ENCODE data around the gene PRMT7. TPM values are rescaled to one million over a fixed set of nuclear protein-coding genes. Genes with fewer than 3 reads are reported as not detected.
A peak's percentile ranks its signal among the peaks of the same experiment; 100 is the strongest.

Gene PRMT7
- polyA plus RNA-seq (2013, experiment 1 of 2): 35.9 TPM
- 35.7 TPM for polyA plus RNA-seq (2013, experiment 2 of 2)

- Histone ChIP-seq H3K4me2 (ENCODE audit: low read length) (peak within 1 kb of the TSS; percentile 74), H3K56ac (ENCODE audit: low read length) (peak within 1 kb of the TSS; percentile 97), H2BK120ac (ENCODE audit: low read depth, low read length) (no peak within 1 kb of the TSS), H3K27me3 (ENCODE audit: insufficient read depth, low read length, poor library complexity) (no peaks in the 10 kb centered on the region), H4K5ac (ENCODE audit: low read length) (no peak within 1 kb of the TSS), H3K4me3 (ENCODE audit: low read length) (peak within 1 kb of the TSS; percentile 97), H3K27ac (ENCODE audit: low read depth, low read length) (peak within 1 kb of the TSS; percentile 68), H3K18ac (ENCODE audit: low read length) (peak within 1 kb of the TSS; percentile 10), H3K79me1 (ENCODE audit: low read length) (peaks cover 6% of the 10 kb centered on the region), H3K79me2 (ENCODE audit: control insufficient read depth, insufficient read depth, low read length) (peaks cover 16% of the 10 kb centered on the region), H3K4ac (ENCODE audit: low read depth, low read length) (no peak within 1 kb of the TSS), H2BK5ac (ENCODE audit: low read length) (no peak within 1 kb of the TSS), H3K36me3 (ENCODE audit: control insufficient read depth, insufficient read depth, low read length) (no peaks in the 10 kb centered on the region), H2BK15ac (replicated peaks; ENCODE audit: low read depth) (no peak within 1 kb of the TSS), H4K8ac (ENCODE audit: low read depth, low read length) (peak within 1 kb of the TSS; percentile 1), H3K23ac (ENCODE audit: low read length) (peak within 1 kb of the TSS; percentile 70), H3K4me1 (ENCODE audit: control insufficient read depth, low read depth, low read length) (no peaks in the 10 kb centered on the region), H3K9ac (ENCODE audit: low read length) (peak within 1 kb of the TSS; percentile 96), H2AK5ac (ENCODE audit: low read length) (no peak within 1 kb of the TSS)
- WGBS (ENCODE audit: extremely low coverage, insufficient coverage, low lambda C conversion rate): no CpG with 5 or more reads among the region's 62 CpGs
- DNase-seq: peak; percentile 96
Measured at GRCh38 chr16:68310774-68311511, at the start of gene PRMT7, which contains the start of gene SLC7A6OS. TSS of gene PRMT7 (plus strand) at chr16:68311019. CDS start at chr16:68315980, 4,961 bp downstream. TSS of gene SLC7A6OS (minus strand) at chr16:68310946. CDS start at chr16:68310926, 20 bp downstream.

- Histone ChIP-seq H2AK5ac (ENCODE audit: low read length) (no peak overlapping the region), H3K4me1 (ENCODE audit: control insufficient read depth, low read depth, low read length) (peaks cover 2% of the 10 kb centered on the region), H3K36me3 (ENCODE audit: control insufficient read depth, insufficient read depth, low read length) (no peaks in the 10 kb centered on the region), H2BK120ac (ENCODE audit: low read depth, low read length) (no peak overlapping the region), H4K5ac (ENCODE audit: low read length) (no peak overlapping the region), H3K79me1 (ENCODE audit: low read length) (peaks cover 2% of the 10 kb centered on the region), H3K4me3 (ENCODE audit: low read length) (peak overlapping the region; percentile 65), H3K23ac (ENCODE audit: low read length) (peak overlapping the region; percentile 89), H3K4me2 (ENCODE audit: low read length) (peak overlapping the region; percentile 71), H3K56ac (ENCODE audit: low read length) (peak overlapping the region; percentile 99), H3K27ac (ENCODE audit: low read depth, low read length) (peak overlapping the region; percentile 81), H3K27me3 (ENCODE audit: insufficient read depth, low read length, poor library complexity) (no peaks in the 10 kb centered on the region), H3K9ac (ENCODE audit: low read length) (peak overlapping the region; percentile 97), H2BK15ac (replicated peaks; ENCODE audit: low read depth) (no peak overlapping the region), H4K8ac (ENCODE audit: low read depth, low read length) (peak overlapping the region; percentile 17), H3K79me2 (ENCODE audit: control insufficient read depth, insufficient read depth, low read length) (peaks cover 16% of the 10 kb centered on the region), H2BK5ac (ENCODE audit: low read length) (no peak overlapping the region), H3K18ac (ENCODE audit: low read length) (peak overlapping the region; percentile 61), H3K4ac (ENCODE audit: low read depth, low read length) (peak overlapping the region; percentile 39)
- DNase-seq: no peak
- no CpG with 5 or more reads among the region's 11 CpGs for WGBS (ENCODE audit: extremely low coverage, insufficient coverage, low lambda C conversion rate)
Measured at GRCh38 chr16:68263559-68264127, 47.2 kb upstream of the PRMT7 start.

GRCh38 chr16:68264128-68265077 is 46.4 kb upstream of the PRMT7 start, which contains the start of gene SLC7A6:
TSS of gene SLC7A6 (plus strand) at chr16:68264526. CDS start at chr16:68274727, 10,201 bp downstream.
- Histone ChIP-seq H3K18ac (ENCODE audit: low read length) (peak within 1 kb of the TSS; percentile 61), H4K5ac (ENCODE audit: low read length) (no peak within 1 kb of the TSS), H3K4ac (ENCODE audit: low read depth, low read length) (peak within 1 kb of the TSS; percentile 39), H3K27me3 (ENCODE audit: insufficient read depth, low read length, poor library complexity) (no peaks in the 10 kb centered on the region), H3K4me2 (ENCODE audit: low read length) (peak within 1 kb of the TSS; percentile 71), H3K23ac (ENCODE audit: low read length) (peak within 1 kb of the TSS; percentile 99), H3K27ac (ENCODE audit: low read depth, low read length) (peak within 1 kb of the TSS; percentile 81), H3K36me3 (ENCODE audit: control insufficient read depth, insufficient read depth, low read length) (no peaks in the 10 kb centered on the region), H3K4me3 (ENCODE audit: low read length) (peak within 1 kb of the TSS; percentile 88), H3K9ac (ENCODE audit: low read length) (peak within 1 kb of the TSS; percentile 97), H2AK5ac (ENCODE audit: low read length) (peak within 1 kb of the TSS; percentile 45), H2BK120ac (ENCODE audit: low read depth, low read length) (no peak within 1 kb of the TSS), H3K56ac (ENCODE audit: low read length) (peak within 1 kb of the TSS; percentile 99), H3K79me2 (ENCODE audit: control insufficient read depth, insufficient read depth, low read length) (peaks cover 21% of the 10 kb centered on the region), H3K79me1 (ENCODE audit: low read length) (peaks cover 4% of the 10 kb centered on the region), H3K4me1 (ENCODE audit: control insufficient read depth, low read depth, low read length) (peaks cover 2% of the 10 kb centered on the region), H2BK5ac (ENCODE audit: low read length) (peak within 1 kb of the TSS; percentile 84), H2BK15ac (replicated peaks; ENCODE audit: low read depth) (no peak within 1 kb of the TSS), H4K8ac (ENCODE audit: low read depth, low read length) (peak within 1 kb of the TSS; percentile 17)
- DNase-seq: peak; percentile 78
- WGBS (ENCODE audit: extremely low coverage, insufficient coverage, low lambda C conversion rate): no CpG with 5 or more reads among the region's 123 CpGs

GRCh38 chr16:68265078-68265920 is 45.5 kb upstream of the PRMT7 start:
- H3K27me3 ChIP-seq (ENCODE audit: insufficient read depth, low read length, poor library complexity): no peaks in the 10 kb centered on the region
- H2BK15ac ChIP-seq (replicated peaks; ENCODE audit: low read depth): no peak overlapping the region
- H3K79me2 ChIP-seq (ENCODE audit: control insufficient read depth, insufficient read depth, low read length): peaks cover 30% of the 10 kb centered on the region
- H3K4ac ChIP-seq (ENCODE audit: low read depth, low read length): no peak overlapping the region
- H3K4me3 ChIP-seq (ENCODE audit: low read length): peak overlapping the region; percentile 88
- peak overlapping the region; percentile 99 for H3K56ac ChIP-seq (ENCODE audit: low read length)
- no CpG with 5 or more reads among the region's 23 CpGs for WGBS (ENCODE audit: extremely low coverage, insufficient coverage, low lambda C conversion rate)
- no peak overlapping the region for H2AK5ac ChIP-seq (ENCODE audit: low read length)
- H3K4me2 ChIP-seq (ENCODE audit: low read length): peak overlapping the region; percentile 39
- peak; percentile 86 for DNase-seq
- peak overlapping the region; percentile 77 for H3K27ac ChIP-seq (ENCODE audit: low read depth, low read length)
- H3K4me1 ChIP-seq (ENCODE audit: control insufficient read depth, low read depth, low read length): peaks cover 2% of the 10 kb centered on the region
- H4K8ac ChIP-seq (ENCODE audit: low read depth, low read length): no peak overlapping the region
- H3K18ac ChIP-seq (ENCODE audit: low read length): peak overlapping the region; percentile 13
- H3K79me1 ChIP-seq (ENCODE audit: low read length): peaks cover 7% of the 10 kb centered on the region
- H4K5ac ChIP-seq (ENCODE audit: low read length): no peak overlapping the region
- H3K36me3 ChIP-seq (ENCODE audit: control insufficient read depth, insufficient read depth, low read length): no peaks in the 10 kb centered on the region
- no peak overlapping the region for H2BK5ac ChIP-seq (ENCODE audit: low read length)
- H3K9ac ChIP-seq (ENCODE audit: low read length): peak overlapping the region; percentile 97
- no peak overlapping the region for H2BK120ac ChIP-seq (ENCODE audit: low read depth, low read length)
- H3K23ac ChIP-seq (ENCODE audit: low read length): peak overlapping the region; percentile 99

Measured in mesendoderm (in vitro differentiated cells).